Ovary (tissue), 3 donors: ENCODE data around the gene PTPN3.
"Not testable (repeated sequence)": the region's sequence is repeated elsewhere in the genome, so short reads cannot be mapped to it uniquely, and the experiment has no call there.

Source experiments
- EP300 ChIP-seq: sonication (generic); formaldehyde crosslinking; IDR thresholded peaks from one replicate; pipeline ENCODE4 v1.6.1; 2017; ENCODE audit warnings: antibody characterized with exemption
- POLR2A ChIP-seq: fragments of 450-650 bp; IDR thresholded peaks from one replicate; pipeline ENCODE4 v1.6.1; 2017; ENCODE audit warnings: antibody characterized with exemption, mild to moderate bottlenecking, moderate library complexity
- TF ChIP-seq, protein P1 (sequence below), 3 donors: fragments of 450-650 bp in 2 of 3; fragments of 200-600 bp in 1 of 3; IDR thresholded peaks; one replicate each; pipeline versions ENCODE4 v1.5.1 to v1.8.0; 2016 to 2022; ENCODE audit warnings: antibody characterized with exemption in 3 of 3, mild to moderate bottlenecking in 1 of 3
- donor health status: DM: no; HTN: no; CAD: no.

DNA sequence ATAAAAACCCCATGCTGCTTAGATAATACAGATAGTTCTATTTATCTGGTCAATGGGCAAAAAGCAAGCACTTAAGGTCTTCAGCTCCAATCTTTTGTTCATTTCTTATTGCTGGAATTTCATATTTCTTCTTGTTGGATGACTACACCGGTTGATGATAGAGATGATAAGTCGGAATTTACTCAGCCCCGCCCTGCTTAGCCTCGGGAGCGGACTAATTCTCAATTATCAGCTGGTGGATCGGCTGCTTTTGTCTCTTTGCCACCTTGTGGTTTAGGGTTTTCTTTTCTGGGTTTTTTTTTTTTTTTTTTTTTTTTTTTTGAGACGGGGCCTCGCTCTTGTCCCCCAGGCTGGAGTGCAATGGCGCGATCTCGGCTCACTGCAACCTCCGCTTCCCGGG is 34.5 kb upstream of the PTPN3 start:
- TF ChIP-seq, protein P1, sequence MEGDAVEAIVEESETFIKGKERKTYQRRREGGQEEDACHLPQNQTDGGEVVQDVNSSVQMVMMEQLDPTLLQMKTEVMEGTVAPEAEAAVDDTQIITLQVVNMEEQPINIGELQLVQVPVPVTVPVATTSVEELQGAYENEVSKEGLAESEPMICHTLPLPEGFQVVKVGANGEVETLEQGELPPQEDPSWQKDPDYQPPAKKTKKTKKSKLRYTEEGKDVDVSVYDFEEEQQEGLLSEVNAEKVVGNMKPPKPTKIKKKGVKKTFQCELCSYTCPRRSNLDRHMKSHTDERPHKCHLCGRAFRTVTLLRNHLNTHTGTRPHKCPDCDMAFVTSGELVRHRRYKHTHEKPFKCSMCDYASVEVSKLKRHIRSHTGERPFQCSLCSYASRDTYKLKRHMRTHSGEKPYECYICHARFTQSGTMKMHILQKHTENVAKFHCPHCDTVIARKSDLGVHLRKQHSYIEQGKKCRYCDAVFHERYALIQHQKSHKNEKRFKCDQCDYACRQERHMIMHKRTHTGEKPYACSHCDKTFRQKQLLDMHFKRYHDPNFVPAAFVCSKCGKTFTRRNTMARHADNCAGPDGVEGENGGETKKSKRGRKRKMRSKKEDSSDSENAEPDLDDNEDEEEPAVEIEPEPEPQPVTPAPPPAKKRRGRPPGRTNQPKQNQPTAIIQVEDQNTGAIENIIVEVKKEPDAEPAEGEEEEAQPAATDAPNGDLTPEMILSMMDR (IDR thresholded peaks at IDR 0.05): not testable (repeated sequence)
- not testable (repeated sequence) for TF ChIP-seq POLR2A, EP300
